ENCODE results near the gene SPTSSB.

GRCh38 chr3:161339517-161340500, 31.5 kb downstream of the SPTSSB start:
- TF ChIP-seq EZH2 (IDR thresholded peaks at IDR 0.05; ENCODE audit: insufficient read depth, poor library complexity, severe bottlenecking), result no peak
- no peak for TF ChIP-seq EZH2phosphoT487 (IDR thresholded peaks at IDR 0.05; ENCODE audit: insufficient read depth, low read depth)

Data from GM23248 (cell line).